ENCODE results near the gene AHCTF1.

The AHCTF1 gene, protein sequence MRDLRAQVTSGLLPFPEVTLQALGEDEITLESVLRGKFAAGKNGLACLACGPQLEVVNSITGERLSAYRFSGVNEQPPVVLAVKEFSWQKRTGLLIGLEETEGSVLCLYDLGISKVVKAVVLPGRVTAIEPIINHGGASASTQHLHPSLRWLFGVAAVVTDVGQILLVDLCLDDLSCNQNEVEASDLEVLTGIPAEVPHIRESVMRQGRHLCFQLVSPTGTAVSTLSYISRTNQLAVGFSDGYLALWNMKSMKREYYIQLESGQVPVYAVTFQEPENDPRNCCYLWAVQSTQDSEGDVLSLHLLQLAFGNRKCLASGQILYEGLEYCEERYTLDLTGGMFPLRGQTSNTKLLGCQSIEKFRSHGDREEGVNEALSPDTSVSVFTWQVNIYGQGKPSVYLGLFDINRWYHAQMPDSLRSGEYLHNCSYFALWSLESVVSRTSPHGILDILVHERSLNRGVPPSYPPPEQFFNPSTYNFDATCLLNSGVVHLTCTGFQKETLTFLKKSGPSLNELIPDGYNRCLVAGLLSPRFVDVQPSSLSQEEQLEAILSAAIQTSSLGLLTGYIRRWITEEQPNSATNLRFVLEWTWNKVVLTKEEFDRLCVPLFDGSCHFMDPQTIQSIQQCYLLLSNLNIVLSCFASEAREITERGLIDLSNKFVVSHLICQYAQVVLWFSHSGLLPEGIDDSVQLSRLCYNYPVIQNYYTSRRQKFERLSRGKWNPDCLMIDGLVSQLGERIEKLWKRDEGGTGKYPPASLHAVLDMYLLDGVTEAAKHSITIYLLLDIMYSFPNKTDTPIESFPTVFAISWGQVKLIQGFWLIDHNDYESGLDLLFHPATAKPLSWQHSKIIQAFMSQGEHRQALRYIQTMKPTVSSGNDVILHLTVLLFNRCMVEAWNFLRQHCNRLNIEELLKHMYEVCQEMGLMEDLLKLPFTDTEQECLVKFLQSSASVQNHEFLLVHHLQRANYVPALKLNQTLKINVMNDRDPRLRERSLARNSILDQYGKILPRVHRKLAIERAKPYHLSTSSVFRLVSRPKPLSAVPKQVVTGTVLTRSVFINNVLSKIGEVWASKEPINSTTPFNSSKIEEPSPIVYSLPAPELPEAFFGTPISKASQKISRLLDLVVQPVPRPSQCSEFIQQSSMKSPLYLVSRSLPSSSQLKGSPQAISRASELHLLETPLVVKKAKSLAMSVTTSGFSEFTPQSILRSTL (N-terminal part only)

GRCh38 chr1:246931549-246932365 is at the start of gene AHCTF1:
Gene AHCTF1, minus strand, starts transcription at chr1:246931948. Its CDS starts 13,578 bp downstream, at chr1:246918370.
- DNase-seq (ENCODE audit: low read depth in 2 of 2, low spot score in 1 of 2): peak; percentile 81 to 91

GRCh38 chr1:246978785-246979184 is 47.0 kb upstream of the AHCTF1 start:
- no peak for DNase-seq (ENCODE audit: low read depth in 2 of 2, low spot score in 1 of 2)

GRCh38 chr1:246978281-246978680 is 46.5 kb upstream of the AHCTF1 start:
- no peak for DNase-seq (ENCODE audit: low read depth in 2 of 2, low spot score in 1 of 2)

GRCh38 chr1:246971969-246972368 is 40.2 kb upstream of the AHCTF1 start:
- DNase-seq (ENCODE audit: low read depth in 2 of 2, low spot score in 1 of 2): no peak

DNA sequence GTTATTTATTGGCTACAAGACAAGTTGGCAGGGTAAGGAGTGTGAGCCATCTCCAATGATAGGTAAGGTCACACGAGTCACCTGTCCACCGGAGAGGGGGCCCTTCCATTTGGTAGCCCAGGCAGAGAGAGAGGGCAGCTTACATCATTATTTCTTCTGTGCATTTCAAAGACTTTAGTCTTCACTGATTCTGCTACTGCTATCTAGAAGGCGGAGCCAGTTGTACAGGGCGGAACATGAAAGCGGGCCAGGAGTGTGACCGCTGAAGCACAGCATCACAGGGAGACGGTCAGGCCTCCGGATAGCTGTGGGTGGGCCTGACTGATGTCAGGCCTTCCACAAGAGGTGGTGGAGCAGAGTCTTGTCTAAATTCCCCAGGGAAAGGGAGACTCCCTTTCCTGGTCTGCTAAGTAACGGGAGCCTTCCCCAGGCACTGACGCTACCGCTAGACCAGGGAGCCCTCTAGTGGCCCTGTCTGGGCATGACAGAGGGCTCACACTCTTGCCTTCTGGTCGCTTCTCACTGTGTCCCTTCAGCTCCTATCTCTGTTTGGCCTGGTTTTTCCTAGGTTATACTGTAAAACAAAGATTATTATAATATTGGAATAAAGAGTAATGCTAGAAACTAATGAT is 39.5 kb upstream of the AHCTF1 start:
- peak; percentile 1 to 9 for DNase-seq (ENCODE audit: low read depth in 2 of 2, low spot score in 1 of 2)

- DNase-seq (ENCODE audit: low read depth in 2 of 2, low spot score in 1 of 2): no peak
Observed at GRCh38 chr1:246969621-246970020, 37.9 kb upstream of the AHCTF1 start.

- DNase-seq (ENCODE audit: low read depth in 2 of 2, low spot score in 1 of 2): no peak
Observed at GRCh38 chr1:246966502-246966901, 34.8 kb upstream of the AHCTF1 start.

GRCh38 chr1:246959944-246960693 is 28.4 kb upstream of the AHCTF1 start:
- no peak for DNase-seq (ENCODE audit: low read depth in 2 of 2, low spot score in 1 of 2)

- no peak for DNase-seq (ENCODE audit: low read depth in 2 of 2, low spot score in 1 of 2)
Observed at GRCh38 chr1:246954126-246954525, 22.4 kb upstream of the AHCTF1 start.

GRCh38 chr1:246951413-246951812 is 19.7 kb upstream of the AHCTF1 start:
- no peak for DNase-seq (ENCODE audit: low read depth in 2 of 2, low spot score in 1 of 2)

DNA sequence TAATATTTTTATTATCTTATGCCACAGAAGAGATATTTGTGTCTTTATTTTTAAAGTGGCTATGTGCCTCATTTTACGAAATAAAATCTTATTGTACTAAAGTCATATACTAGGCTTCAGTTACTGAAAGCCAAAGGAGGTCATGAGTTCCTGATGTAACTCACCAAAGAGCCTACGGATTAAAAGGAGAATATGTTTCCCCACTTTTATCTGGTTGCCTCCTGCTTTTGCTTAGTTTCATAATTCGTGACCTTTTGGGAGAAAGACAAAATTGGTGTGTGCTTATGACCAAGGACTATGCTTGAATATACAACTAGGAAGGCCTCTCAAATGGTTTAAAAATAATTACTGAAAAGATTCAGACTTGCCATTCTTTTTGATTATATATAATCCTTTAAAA is 18.2 kb upstream of the AHCTF1 start:
- no peak for DNase-seq (ENCODE audit: low read depth in 2 of 2, low spot score in 1 of 2)

DNA sequence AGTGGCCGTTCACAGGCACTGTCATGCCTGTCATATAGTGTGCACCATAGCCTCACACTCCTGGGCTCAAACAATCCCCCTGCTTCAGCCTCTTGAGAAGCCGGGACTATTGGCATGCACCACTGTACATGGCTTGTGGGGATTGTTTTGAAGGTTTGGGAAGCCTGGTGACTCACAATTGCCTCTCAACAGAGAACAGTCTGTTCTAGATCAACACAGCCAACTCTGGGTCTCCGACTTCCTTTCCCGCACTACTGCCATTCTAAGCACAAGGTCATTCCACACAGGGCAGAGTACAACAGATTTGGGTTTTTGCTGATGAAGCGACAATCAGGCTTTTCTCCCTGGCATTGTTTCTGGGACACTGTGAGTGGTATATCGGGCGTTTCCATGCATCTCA is 15.5 kb upstream of the AHCTF1 start:
- DNase-seq (ENCODE audit: low read depth in 2 of 2, low spot score in 1 of 2): no peak

DNA sequence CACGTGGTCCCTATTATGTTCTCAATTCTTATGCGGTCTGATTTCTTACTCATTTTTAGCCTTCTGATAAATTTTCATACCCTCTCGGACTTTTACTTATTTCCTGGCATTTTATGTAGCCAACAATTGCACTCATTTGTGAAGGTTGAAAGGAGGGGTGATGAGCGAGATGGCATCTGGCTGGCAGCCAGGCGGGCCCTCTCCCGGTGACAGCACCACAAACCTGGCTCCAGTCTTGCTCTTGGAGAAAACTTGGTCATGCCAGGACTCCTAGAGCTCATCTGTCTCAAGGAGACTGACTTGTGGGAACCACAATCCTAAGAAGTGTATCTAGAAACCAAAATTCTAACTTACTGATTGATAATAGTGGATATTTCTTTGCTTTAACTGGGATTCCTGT is 14.6 kb upstream of the AHCTF1 start:
- no peak for DNase-seq (ENCODE audit: low read depth in 2 of 2, low spot score in 1 of 2)

- DNase-seq (ENCODE audit: low read depth in 2 of 2, low spot score in 1 of 2): no peak
Observed at GRCh38 chr1:246934765-246935164, 3.0 kb upstream of the AHCTF1 start.

- DNase-seq (ENCODE audit: low read depth in 2 of 2, low spot score in 1 of 2): no peak
Observed at GRCh38 chr1:246933893-246934292, 2.1 kb upstream of the AHCTF1 start.

DNA sequence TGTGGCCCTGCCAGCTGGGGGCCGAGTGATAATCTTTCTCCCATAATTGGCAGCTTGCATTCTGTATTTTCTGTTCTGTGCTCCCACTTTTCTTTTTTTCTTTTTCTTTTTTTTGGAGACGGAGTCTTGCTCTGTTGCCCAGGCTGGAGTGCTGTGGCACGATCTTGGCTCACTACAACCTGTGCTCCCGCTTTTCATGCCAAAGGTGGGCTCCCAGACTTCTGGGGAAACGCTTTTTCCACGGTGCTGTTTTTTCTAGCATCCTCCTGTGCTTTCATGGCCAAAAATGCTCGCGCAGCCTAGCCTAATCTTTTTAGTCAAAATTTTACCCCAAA is 585 bp upstream of the AHCTF1 start:
- DNase-seq (ENCODE audit: low read depth in 2 of 2, low spot score in 1 of 2): no peak

- DNase-seq (ENCODE audit: low read depth in 2 of 2, low spot score in 1 of 2): peak; percentile 3 to 10
Observed at GRCh38 chr1:246930830-246931548, 759 bp downstream of the AHCTF1 start.

- no peak for DNase-seq (ENCODE audit: low read depth in 2 of 2, low spot score in 1 of 2)
Observed at GRCh38 chr1:246925997-246926626, 5.6 kb downstream of the AHCTF1 start.

Data from stimulated activated CD8-positive, alpha-beta memory T cell treated with anti-CD3 and anti-CD28 coated beads, Interleukin-4, amount 100 ng/mL, for 1 hour (primary cell).